ENCODE data around the gene PTPRN2. TPM values are rescaled to one million over a fixed set of nuclear protein-coding genes. Genes with fewer than 3 reads are reported as not detected.

PTPRN2 gene
- total RNA-seq, 1 experiment from 2014 or later: 1.1 TPM

- TF ChIP-seq POLR2AphosphoS5 (IDR thresholded peaks at IDR 0.05; ENCODE audit: low read depth, low read length) (no peak), SIN3A (IDR thresholded peaks at IDR 0.05; ENCODE audit: borderline replicate concordance, insufficient read depth, low read depth, low read length) (no peak), REST (IDR thresholded peaks at IDR 0.05; ENCODE audit: insufficient read depth in 1 of 2, low read depth in 2 of 2, low read length in 1 of 2) (no peak), CTCF (IDR thresholded peaks at IDR 0.05) (no peak), TCF7L2 (IDR thresholded peaks at IDR 0.05; ENCODE audit: low read depth, low read length) (no peak)
- ChIA-PET POLR2A (no interaction called here), CTCF (no interaction called here)
- no TSS peak for BruUV-seq (replicated peaks)
- no peaks in the 10 kb centered on the region; the same call in 1 of the 2 replicates for H3K4me1 ChIP-seq (ENCODE audit: control insufficient read depth, insufficient read depth, low read length)
- H3K27me3 ChIP-seq (ENCODE audit: control insufficient read depth, insufficient read depth, low read length): no peaks in the 10 kb centered on the region; the same call in 1 of the 2 replicates
- DNase-seq (ENCODE audit: low read depth, low spot score): no peak
- no peak overlapping the region for H3K27ac ChIP-seq (ENCODE audit: low read length)
- H3K9me3 ChIP-seq (ENCODE audit: control insufficient read depth, insufficient read depth, low read depth, low read length): no peaks in the 10 kb centered on the region
- intact Hi-C loops (cut with micrococcal nuclease; ENCODE audit: unreplicated experiment) (no loop called here), in situ Hi-C loops (cut with HindIII; ENCODE audit: low pct_unique_long_range_greater_than_20kb, low sequenced_read_pairs) (no loop called here)
- ATAC-seq: no peak
- H3K4me3 ChIP-seq (ENCODE audit: low read depth in 2 of 2, low read length in 2 of 2): no peak overlapping the region
- H3K36me3 ChIP-seq (ENCODE audit: control insufficient read depth, insufficient read depth, low read length): no peaks in the 10 kb centered on the region
Observed at GRCh38 chr7:157543791-157544190, 1043.8 kb downstream of the PTPRN2 start.

- CTCF ChIA-PET: no interaction called here
- no peaks in the 10 kb centered on the region; the same call in 1 of the 2 replicates for H3K4me1 ChIP-seq (ENCODE audit: control insufficient read depth, insufficient read depth, low read length)
- no peaks in the 10 kb centered on the region for H3K36me3 ChIP-seq (ENCODE audit: control insufficient read depth, insufficient read depth, low read length)
- no peak overlapping the region for H3K27ac ChIP-seq (ENCODE audit: low read length)
- H3K9me3 ChIP-seq (ENCODE audit: control insufficient read depth, insufficient read depth, low read depth, low read length): no peaks in the 10 kb centered on the region
- H3K27me3 ChIP-seq (ENCODE audit: control insufficient read depth, insufficient read depth, low read length): no peaks in the 10 kb centered on the region; the same call in 1 of the 2 replicates
- TF ChIP-seq POLR2AphosphoS5 (IDR thresholded peaks at IDR 0.05; ENCODE audit: low read depth, low read length) (no peak), REST (IDR thresholded peaks at IDR 0.05; ENCODE audit: insufficient read depth in 1 of 2, low read depth in 2 of 2, low read length in 1 of 2) (no peak), CTCF (IDR thresholded peaks at IDR 0.05) (no peak), TCF7L2 (IDR thresholded peaks at IDR 0.05; ENCODE audit: low read depth, low read length) (no peak), SIN3A (IDR thresholded peaks at IDR 0.05; ENCODE audit: borderline replicate concordance, insufficient read depth, low read depth, low read length) (no peak)
- intact Hi-C loops (cut with micrococcal nuclease; ENCODE audit: unreplicated experiment): no loop called here
- no peak for ATAC-seq
- no peak for DNase-seq (ENCODE audit: low read depth, low spot score)
- in situ Hi-C loops (cut with HindIII; ENCODE audit: low pct_unique_long_range_greater_than_20kb, low sequenced_read_pairs): no loop called here
- no TSS peak for BruUV-seq (replicated peaks)
- no peak overlapping the region for H3K4me3 ChIP-seq (ENCODE audit: low read depth in 2 of 2, low read length in 2 of 2)
- POLR2A ChIA-PET: no interaction called here
Observed at GRCh38 chr7:157543276-157543675, 1044.3 kb downstream of the PTPRN2 start.
